HepG2 (cell line): ENCODE results near the gene ACP1. TPM values are rescaled to one million over a fixed set of nuclear protein-coding genes. Genes with fewer than 3 reads are reported as not detected.

Source experiments
- ATF4 ChIP-seq, 2 experiments: fragments of 450-650 bp in 1 of 2; sonication (generic) in 1 of 2; formaldehyde crosslinking; IDR thresholded peaks; 2 replicates each; pipeline versions ENCODE4 v1.5.0 to v1.8.0; 2020 to 2022; ENCODE audit warnings: mild to moderate bottlenecking in 1 of 2, missing genetic modification reagents in 1 of 2
- CEBPB ChIP-seq: IDR thresholded peaks from 2 replicates; pipeline ENCODE4 v1.6.1; 2011; ENCODE audit warnings: low read depth, low read length, improper control_type of control experiment, borderline replicate concordance
- CEBPG ChIP-seq: IDR thresholded peaks from 2 replicates; pipeline ENCODE4 v1.6.1; 2016
- NCOA5 ChIP-seq: sonication (generic); formaldehyde crosslinking; IDR thresholded peaks from 2 replicates; pipeline ENCODE4 v1.4.0; 2020; ENCODE audit warnings: missing genetic modification reagents
- RNF2 ChIP-seq: fragments of 450-650 bp; conservative IDR thresholded peaks from 2 replicates; pipeline ENCODE4 v1.6.1; 2016; ENCODE audit warnings: low read depth
- TOE1 ChIP-seq: sonication (generic); formaldehyde crosslinking; IDR thresholded peaks from 2 replicates; pipeline ENCODE4 v1.4.0; 2020; ENCODE audit warnings: mild to moderate bottlenecking, missing genetic modification reagents
- U2AF2 ChIP-seq: fragments of 200-400 bp; formaldehyde crosslinking; IDR thresholded peaks from 2 replicates; pipeline ENCODE4 v1.6.1; 2017; ENCODE audit warnings: low read depth, mild to moderate bottlenecking, low read length
- ZBTB21 ChIP-seq: sonication (generic); formaldehyde crosslinking; IDR thresholded peaks from 2 replicates; pipeline ENCODE4 v1.4.0; 2020; ENCODE audit warnings: missing genetic modification reagents
- ZBTB34 ChIP-seq: sonication (generic); formaldehyde crosslinking; IDR thresholded peaks from 2 replicates; pipeline ENCODE4 v1.8.0; 2022; ENCODE audit warnings: mild to moderate bottlenecking, missing genetic modification reagents
- ZNF430 ChIP-seq: sonication (generic); formaldehyde crosslinking; IDR thresholded peaks from 2 replicates; pipeline ENCODE4 v1.9.0; 2021; ENCODE audit warnings: mild to moderate bottlenecking, missing genetic modification reagents
- ZNF619 ChIP-seq: sonication (generic); formaldehyde crosslinking; IDR thresholded peaks from 2 replicates; pipeline ENCODE4 v1.4.0; 2020; ENCODE audit warnings: mild to moderate bottlenecking, missing genetic modification reagents
- polyA plus RNA-seq, 8 experiments: library from polyadenylated mRNA; depleted of rRNA in 3 of 8; stranded (reverse) in 7 of 8; unstranded in 1 of 8; fragments of >200 nt; fragmentation: Illumina TruSeq in 4 of 8; extraction: Trizol in 4 of 8; gene quantifications; 2 replicates each; pipeline versions ENCODE4 v1.2.1 to v1.2.3, GENCODE V29; 2011 to 2016; ENCODE audit warnings: low read depth in 4 of 8, missing spikeins in 1 of 8, mixed read lengths in 1 of 8; ENCODE audit not compliant: insufficient read depth in 1 of 8
- total RNA-seq, 5 experiments: library from RNA; depleted of rRNA; stranded (reverse); fragments of >200 nt; fragmentation: Illumina TruSeq; extraction: Trizol; gene quantifications; 2 replicates each; pipeline ENCODE4 v1.2.3, GENCODE V29; 2016; ENCODE audit warnings: low read depth in 1 of 5
- TF ChIP-seq, protein P1 (sequence below): sonication (generic); formaldehyde crosslinking; IDR thresholded peaks from 2 replicates; pipeline ENCODE4 v1.8.0; 2022; ENCODE audit warnings: low read depth, missing genetic modification reagents
- TF ChIP-seq, protein P2 (sequence below): sonication (generic); formaldehyde crosslinking; IDR thresholded peaks from 2 replicates; pipeline ENCODE4 v1.5.0; 2020; ENCODE audit warnings: mild to moderate bottlenecking, missing genetic modification reagents, borderline replicate concordance
- TF ChIP-seq, protein P3 (sequence below): sonication (generic); formaldehyde crosslinking; IDR thresholded peaks from 2 replicates; pipeline ENCODE4 v1.4.0; 2020; ENCODE audit warnings: mild to moderate bottlenecking, missing genetic modification reagents
- TF ChIP-seq, protein P4 (sequence below): sonication (generic); formaldehyde crosslinking; IDR thresholded peaks from 2 replicates; pipeline ENCODE4 v1.8.1; 2023; ENCODE audit warnings: mild to moderate bottlenecking, inconsistent platforms, moderate library complexity, missing genetic modification reagents, borderline replicate concordance

Gene ACP1
- total and polyA plus RNA-seq, 2 of the 13 experiments (the other 11 are each of a cell fraction or from before 2014, with no cell fraction given) = 246 to 348 TPM

- TF ChIP-seq, protein P1, sequence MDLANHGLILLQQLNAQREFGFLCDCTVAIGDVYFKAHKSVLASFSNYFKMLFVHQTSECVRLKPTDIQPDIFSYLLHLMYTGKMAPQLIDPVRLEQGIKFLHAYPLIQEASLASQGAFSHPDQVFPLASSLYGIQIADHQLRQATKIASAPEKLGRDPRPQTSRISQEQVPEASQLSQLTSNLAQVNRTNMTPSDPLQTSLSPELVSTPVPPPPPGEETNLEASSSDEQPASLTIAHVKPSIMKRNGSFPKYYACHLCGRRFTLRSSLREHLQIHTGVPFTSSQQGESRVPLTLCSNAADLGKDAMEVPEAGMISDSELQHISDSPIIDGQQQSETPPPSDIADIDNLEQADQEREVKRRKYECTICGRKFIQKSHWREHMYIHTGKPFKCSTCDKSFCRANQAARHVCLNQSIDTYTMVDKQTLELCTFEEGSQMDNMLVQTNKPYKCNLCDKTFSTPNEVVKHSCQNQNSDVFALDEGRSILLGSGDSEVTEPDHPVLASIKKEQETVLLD (CRISPR knock-in tag) = no peak
- TF ChIP-seq, protein P2, sequence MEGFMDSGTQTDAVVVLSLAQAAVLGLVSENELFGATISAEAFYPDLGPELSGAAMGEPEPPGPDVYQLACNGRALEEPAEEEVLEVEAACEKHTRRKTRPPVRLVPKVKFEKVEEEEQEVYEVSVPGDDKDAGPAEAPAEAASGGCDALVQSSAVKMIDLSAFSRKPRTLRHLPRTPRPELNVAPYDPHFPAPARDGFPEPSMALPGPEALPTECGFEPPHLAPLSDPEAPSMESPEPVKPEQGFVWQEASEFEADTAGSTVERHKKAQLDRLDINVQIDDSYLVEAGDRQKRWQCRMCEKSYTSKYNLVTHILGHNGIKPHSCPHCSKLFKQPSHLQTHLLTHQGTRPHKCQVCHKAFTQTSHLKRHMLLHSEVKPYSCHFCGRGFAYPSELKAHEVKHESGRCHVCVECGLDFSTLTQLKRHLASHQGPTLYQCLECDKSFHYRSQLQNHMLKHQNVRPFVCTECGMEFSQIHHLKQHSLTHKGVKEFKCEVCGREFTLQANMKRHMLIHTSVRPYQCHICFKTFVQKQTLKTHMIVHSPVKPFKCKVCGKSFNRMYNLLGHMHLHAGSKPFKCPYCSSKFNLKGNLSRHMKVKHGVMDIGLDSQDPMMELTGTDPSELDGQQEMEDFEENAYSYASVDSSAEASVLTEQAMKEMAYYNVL (CRISPR knock-in tag) = peak; percentile 86; the same call in 1 of the 2 replicates
- TF ChIP-seq, protein P3, sequence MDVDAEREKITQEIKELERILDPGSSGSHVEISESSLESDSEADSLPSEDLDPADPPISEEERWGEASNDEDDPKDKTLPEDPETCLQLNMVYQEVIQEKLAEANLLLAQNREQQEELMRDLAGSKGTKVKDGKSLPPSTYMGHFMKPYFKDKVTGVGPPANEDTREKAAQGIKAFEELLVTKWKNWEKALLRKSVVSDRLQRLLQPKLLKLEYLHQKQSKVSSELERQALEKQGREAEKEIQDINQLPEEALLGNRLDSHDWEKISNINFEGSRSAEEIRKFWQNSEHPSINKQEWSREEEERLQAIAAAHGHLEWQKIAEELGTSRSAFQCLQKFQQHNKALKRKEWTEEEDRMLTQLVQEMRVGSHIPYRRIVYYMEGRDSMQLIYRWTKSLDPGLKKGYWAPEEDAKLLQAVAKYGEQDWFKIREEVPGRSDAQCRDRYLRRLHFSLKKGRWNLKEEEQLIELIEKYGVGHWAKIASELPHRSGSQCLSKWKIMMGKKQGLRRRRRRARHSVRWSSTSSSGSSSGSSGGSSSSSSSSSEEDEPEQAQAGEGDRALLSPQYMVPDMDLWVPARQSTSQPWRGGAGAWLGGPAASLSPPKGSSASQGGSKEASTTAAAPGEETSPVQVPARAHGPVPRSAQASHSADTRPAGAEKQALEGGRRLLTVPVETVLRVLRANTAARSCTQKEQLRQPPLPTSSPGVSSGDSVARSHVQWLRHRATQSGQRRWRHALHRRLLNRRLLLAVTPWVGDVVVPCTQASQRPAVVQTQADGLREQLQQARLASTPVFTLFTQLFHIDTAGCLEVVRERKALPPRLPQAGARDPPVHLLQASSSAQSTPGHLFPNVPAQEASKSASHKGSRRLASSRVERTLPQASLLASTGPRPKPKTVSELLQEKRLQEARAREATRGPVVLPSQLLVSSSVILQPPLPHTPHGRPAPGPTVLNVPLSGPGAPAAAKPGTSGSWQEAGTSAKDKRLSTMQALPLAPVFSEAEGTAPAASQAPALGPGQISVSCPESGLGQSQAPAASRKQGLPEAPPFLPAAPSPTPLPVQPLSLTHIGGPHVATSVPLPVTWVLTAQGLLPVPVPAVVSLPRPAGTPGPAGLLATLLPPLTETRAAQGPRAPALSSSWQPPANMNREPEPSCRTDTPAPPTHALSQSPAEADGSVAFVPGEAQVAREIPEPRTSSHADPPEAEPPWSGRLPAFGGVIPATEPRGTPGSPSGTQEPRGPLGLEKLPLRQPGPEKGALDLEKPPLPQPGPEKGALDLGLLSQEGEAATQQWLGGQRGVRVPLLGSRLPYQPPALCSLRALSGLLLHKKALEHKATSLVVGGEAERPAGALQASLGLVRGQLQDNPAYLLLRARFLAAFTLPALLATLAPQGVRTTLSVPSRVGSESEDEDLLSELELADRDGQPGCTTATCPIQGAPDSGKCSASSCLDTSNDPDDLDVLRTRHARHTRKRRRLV (CRISPR knock-in tag) = no peak
- TF ChIP-seq ZNF430 (CRISPR knock-in tag) = 0 out of 2 replicates have a peak, but pooled peaks have one; percentile 62
- TF ChIP-seq ATF4 (CRISPR knock-in tag; IDR thresholded peaks at IDR 0.05) = peak in 1 of 2 experiments; percentile 52; a peak in 1 of 4 replicates
- TF ChIP-seq, protein P4, sequence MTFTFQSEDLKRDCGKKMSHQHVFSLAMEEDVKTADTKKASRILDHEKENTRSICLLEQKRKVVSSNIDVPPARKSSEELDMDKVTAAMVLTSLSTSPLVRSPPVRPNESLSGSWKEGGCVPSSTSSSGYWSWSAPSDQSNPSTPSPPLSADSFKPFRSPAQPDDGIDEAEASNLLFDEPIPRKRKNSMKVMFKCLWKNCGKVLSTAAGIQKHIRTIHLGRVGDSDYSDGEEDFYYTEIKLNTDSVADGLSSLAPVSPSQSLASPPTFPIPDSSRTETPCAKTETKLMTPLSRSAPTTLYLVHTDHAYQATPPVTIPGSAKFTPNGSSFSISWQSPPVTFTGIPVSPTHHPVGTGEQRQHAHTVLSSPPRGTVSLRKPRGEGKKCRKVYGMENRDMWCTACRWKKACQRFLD (CRISPR knock-in tag) = peak; percentile 93; the same call in 1 of the 2 replicates
- TF ChIP-seq CEBPB = peak; percentile 76; the same call in 1 of the 2 replicates
- no peak; the same call in 1 of the 2 replicates for TF ChIP-seq ZBTB21 (CRISPR knock-in tag)
- peak; percentile 94 for TF ChIP-seq ZNF619 (CRISPR knock-in tag)
- TF ChIP-seq CEBPG (CRISPR knock-in tag) = peak; percentile 70
- TF ChIP-seq RNF2 = peak; percentile 73; the same call in 1 of the 2 replicates
- no peak for TF ChIP-seq U2AF2
- TF ChIP-seq TOE1 (CRISPR knock-in tag) = no peak
- TF ChIP-seq NCOA5 (CRISPR knock-in tag) = no peak
- TF ChIP-seq ZBTB34 (CRISPR knock-in tag) = 0 out of 2 replicates have a peak, but pooled peaks have one; percentile 0
Observed at GRCh38 chr2:264493-265468, at the start of gene ACP1 (continued).
